ENCODE data around the gene SH2B2.

DNA sequence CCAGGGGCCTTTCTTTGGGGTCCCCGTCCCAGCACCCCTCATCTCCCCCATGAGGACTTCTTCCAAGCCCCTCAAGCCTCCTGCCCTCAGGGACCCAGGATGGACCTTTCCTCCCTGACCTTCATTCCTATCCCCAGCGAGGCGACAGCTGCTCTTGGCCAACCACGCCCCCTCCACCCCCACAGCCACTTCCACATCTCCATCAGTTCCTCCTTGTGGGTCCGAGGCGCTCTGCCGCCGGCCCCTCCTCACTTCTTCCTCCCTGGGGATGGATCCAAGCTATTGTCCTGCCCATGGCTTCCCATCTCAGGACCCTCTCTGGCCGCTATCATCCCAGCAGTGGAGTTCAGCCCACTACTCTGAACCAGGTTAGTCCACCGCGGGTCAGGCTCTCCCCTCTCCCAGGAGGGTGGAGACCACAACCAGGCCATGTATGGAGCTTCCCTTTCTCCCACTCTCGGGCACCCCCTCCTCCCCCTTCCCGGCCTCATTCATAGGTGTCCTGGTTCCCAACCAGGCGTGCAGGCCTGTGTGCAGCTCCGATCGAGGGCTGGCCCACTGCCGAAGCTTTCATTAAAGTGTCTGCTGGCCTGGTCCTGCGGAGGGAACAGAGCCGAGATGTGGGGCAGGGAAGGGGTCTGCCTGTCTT, 1.7 kb upstream of the SH2B2 start:
- no peak for TF ChIP-seq CTCF (IDR thresholded peaks at IDR 0.05)
- TF ChIP-seq POLR2A (IDR thresholded peaks at IDR 0.05) = no peak

Measured in lower leg skin (tissue), 3 donors.